IPS-NIHi7 (cell line): ENCODE measurements around the gene TXLNG.

Experiments used
- DNase-seq: peaks from one replicate; pipeline ENCODE4 v3.0.0; 2012; ENCODE audit warnings: mixed read lengths; ENCODE audit errors: extremely low spot score

TXLNG gene

GRCh38 chrX:16870862-16871815 lies 84.9 kb downstream of the TXLNG start:
- peak; percentile 52 for DNase-seq

GRCh38 chrX:16873106-16873505 lies 86.8 kb downstream of the TXLNG start:
- no peak for DNase-seq

- no peak for DNase-seq
Observed at GRCh38 chrX:16874458-16875095, 88.3 kb downstream of the TXLNG start.

- DNase-seq, result no peak
Observed at GRCh38 chrX:16876696-16877095, 90.4 kb downstream of the TXLNG start.

- DNase-seq, result no peak
Observed at GRCh38 chrX:16882169-16882568, 95.9 kb downstream of the TXLNG start.

GRCh38 chrX:16882702-16883486 lies 96.6 kb downstream of the TXLNG start:
- DNase-seq, result peak; percentile 77

GRCh38 chrX:16883487-16883804 lies 97.2 kb downstream of the TXLNG start:
- no peak for DNase-seq

GRCh38 chrX:16885628-16886027 lies 99.4 kb downstream of the TXLNG start:
- no peak for DNase-seq

GRCh38 chrX:16892504-16893362 lies 106.5 kb downstream of the TXLNG start:
- DNase-seq, result peak; percentile 92
